ENCODE data around the gene CHN2.

CHN2 gene

DNA sequence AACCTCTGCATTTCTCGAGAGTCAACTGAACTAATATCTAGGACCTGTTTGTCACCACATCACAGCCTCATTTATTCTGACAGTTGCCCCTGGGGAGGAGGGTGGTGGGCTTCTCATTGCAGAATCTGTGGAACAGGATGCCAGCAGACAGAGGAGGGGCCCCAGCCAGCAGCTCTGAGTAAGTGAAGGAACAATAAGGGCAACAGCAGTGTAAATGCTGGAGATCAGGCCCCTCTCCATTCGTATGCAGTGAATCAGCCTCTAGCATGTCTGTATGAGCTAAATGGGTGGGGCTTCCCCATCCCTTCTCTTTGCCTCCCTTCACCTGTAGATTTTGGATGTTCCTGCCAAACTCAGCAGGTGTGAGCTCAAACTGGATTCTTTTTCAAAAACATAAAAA lies 40.5 kb upstream of the CHN2 start:
- TF ChIP-seq, protein P1, sequence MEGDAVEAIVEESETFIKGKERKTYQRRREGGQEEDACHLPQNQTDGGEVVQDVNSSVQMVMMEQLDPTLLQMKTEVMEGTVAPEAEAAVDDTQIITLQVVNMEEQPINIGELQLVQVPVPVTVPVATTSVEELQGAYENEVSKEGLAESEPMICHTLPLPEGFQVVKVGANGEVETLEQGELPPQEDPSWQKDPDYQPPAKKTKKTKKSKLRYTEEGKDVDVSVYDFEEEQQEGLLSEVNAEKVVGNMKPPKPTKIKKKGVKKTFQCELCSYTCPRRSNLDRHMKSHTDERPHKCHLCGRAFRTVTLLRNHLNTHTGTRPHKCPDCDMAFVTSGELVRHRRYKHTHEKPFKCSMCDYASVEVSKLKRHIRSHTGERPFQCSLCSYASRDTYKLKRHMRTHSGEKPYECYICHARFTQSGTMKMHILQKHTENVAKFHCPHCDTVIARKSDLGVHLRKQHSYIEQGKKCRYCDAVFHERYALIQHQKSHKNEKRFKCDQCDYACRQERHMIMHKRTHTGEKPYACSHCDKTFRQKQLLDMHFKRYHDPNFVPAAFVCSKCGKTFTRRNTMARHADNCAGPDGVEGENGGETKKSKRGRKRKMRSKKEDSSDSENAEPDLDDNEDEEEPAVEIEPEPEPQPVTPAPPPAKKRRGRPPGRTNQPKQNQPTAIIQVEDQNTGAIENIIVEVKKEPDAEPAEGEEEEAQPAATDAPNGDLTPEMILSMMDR (IDR thresholded peaks at IDR 0.05) = no peak

DNA sequence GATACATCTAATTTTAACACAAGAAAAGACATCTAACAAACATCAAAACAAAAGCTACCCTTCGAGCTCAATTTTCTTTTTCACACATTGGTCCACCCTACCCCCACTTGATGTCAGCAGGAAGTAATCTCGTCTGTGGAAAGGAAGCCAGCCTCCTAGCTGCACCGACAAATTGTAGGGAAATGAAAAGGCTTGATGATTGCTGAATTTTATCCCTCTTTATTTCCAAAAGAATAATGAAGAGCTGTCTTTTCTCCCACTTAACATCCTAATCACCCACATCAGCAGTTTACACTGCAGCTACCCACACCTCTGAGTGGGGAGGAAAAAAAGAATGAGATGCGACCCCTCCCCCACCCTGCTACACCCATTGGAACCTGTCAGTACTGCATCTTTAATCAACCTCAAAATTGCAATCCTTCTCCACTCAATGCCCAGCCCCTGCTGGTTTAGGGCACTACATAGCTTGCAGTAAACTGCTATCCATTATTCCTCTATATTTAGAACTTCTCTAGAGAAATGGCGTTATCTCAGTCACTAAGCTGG lies 37.6 kb upstream of the CHN2 start:
- TF ChIP-seq, protein P1 (IDR thresholded peaks at IDR 0.05) = no peak

DNA sequence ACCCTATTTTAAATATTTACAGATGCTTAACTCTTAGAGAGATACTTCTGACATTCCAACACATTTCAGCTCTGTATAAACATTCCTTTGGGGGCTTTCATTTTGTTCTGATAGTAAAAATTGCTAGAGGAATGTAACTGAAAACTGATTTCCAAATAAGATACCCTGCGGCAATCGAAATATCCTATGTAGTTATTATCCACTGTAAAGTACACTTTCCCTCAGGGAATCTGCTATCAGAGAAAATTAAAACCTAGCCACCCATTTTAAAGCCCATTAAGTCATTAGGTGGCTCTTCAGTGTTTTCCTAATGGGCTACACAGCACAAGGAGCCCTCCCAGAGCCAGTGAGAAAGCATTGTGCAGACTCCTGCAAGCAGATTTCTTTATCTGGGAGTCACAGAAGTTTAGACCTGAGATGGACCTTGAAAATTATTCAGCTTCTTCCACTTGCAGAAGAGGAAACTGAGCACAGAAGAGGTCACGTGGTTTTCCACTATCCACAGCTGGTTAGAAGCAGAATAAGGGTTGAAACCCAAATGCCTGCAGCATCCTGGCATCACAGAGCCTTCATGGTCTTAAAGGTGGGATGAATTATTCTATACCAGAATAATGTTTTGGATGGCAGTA lies 35.7 kb upstream of the CHN2 start:
- TF ChIP-seq, protein P1 (IDR thresholded peaks at IDR 0.05) = no peak

DNA sequence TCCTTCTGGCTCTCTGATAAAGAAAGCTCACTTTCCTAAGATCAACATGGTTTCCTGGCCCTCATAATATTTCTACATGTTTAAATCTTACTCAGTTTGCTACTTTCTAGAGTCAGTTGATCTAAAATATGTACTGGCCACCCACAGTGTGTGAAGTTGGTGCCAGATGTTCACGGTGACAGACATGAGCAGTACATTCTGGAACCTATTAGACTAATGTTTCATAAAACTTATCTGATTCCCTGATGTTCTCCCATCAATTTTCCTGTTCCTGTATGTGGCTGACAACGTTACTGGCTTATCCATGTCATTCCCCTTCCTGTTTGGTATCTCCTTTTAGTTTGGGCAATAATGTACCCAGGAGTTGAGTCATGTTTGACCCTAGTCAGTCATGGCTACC lies 34.5 kb upstream of the CHN2 start:
- TF ChIP-seq, protein P1 (IDR thresholded peaks at IDR 0.05) = no peak

DNA sequence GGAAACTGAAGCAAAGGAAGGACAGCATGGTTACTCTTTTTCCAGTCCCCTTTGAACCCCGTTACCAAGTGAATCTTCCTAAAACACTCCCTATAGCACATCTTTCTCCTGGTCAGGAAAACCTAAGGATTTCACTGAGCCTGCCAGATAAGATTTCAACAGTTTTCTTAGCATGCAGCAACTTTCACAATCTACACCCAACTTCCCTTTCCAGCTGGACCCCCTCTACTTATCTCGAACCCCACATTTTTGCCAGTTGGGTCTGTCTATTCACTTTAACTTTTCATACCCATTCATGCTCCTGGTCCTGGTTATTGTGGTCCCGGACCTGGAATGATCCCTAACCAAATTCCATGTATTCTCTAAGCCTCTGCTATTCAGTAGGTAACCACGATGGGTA lies 33.3 kb upstream of the CHN2 start:
- TF ChIP-seq, protein P1 (IDR thresholded peaks at IDR 0.05) = no peak

DNA sequence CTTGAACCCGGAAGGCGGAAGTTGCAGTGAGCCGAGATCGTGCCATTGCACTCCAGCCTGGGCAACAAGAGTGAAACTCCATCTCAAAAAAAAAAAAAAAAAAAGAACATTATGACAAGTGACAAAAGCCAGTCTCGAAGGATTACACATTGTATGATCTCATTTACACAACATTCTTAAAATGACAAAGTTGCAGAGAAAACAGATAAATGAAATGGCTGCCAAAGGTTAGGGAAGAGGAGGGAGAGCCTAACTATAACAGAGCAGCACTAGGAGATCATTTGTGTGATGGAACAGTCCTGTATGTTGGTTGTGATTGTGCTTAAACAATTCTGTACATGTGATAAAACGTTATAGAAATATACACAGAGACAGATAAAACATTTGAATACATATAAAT lies 32.0 kb upstream of the CHN2 start:
- TF ChIP-seq, protein P1 (IDR thresholded peaks at IDR 0.05) = no peak

DNA sequence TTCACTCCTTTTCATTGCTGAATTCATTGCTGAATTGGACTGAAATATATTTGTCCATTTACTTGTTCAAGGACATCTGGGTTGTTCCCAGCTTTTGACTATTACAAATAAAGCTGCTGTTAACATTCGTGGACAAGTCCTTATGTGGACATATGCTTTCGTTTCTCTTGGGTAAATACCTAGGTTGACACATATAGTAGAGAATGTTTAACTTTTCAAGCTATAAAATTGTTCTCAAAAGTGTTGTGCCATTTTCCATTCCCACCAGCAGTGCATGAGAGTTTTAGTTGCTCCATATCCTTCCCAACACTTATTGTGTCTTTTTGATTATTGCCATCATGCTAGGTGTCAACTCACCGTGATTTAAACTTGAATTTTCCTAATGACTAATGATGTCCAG lies 30.7 kb upstream of the CHN2 start:
- TF ChIP-seq, protein P1 (IDR thresholded peaks at IDR 0.05) = no peak

DNA sequence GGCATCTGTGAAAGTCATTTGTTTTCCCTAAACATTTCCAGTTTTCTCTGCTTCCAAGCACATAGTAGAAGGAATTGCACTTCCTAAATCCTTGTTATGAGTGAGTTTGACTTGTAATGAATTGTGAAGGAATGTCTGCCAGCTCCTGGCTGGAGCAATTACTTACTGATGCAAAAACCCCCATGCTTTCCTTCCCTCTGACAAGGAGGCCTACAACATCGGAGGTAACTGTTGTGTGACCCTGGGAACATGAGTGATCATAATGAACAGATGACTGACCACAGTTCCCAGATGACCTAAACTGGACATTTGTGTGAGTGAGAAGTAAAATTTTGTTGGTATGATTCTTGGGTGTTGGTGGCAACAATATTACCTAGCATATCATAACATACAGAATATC lies 26.9 kb upstream of the CHN2 start:
- TF ChIP-seq, protein P1 (IDR thresholded peaks at IDR 0.05) = no peak
